Sigmoid colon (tissue), 4 donors: ENCODE results near the gene MRPS7.

Experiments
- POLR2A ChIP-seq, 2 donors: fragments of 450-650 bp; IDR thresholded peaks; one replicate each; pipeline ENCODE4 v1.6.1; 2016; ENCODE audit warnings: antibody characterized with exemption in 2 of 2, mild to moderate bottlenecking in 2 of 2, moderate library complexity in 2 of 2
- POLR2AphosphoS5 ChIP-seq, 4 donors: sonication (generic); formaldehyde crosslinking; IDR thresholded peaks; one replicate each; pipeline ENCODE4 v1.6.1; 2017; ENCODE audit warnings: antibody characterized with exemption in 4 of 4
- TF ChIP-seq, protein P1 (sequence below), 4 experiments: fragments of 450-650 bp in 3 of 4; fragments of 200-600 bp in 1 of 4; IDR thresholded peaks; one replicate each; pipeline ENCODE4 v1.5.1; 2016 to 2019; ENCODE audit warnings: antibody characterized with exemption in 4 of 4, mild to moderate bottlenecking in 3 of 4, moderate library complexity in 2 of 4

DNA sequence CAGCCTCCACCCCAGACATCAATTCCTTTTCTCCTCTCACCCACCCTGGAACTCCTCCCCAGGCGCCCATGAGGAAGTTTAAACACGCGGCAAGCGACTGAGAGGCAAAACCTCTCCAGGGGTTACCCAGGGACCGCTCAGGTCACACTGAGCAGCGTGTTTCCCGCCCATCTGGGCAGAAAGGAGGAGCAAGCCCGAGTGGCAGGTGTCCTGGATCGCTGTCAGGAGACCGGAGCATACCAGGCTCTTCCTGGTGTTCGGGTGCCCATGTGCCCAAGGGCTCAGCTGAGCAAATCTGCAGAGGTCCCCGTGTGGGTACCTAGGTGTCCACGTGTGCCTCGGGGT is 27.1 kb downstream of the MRPS7 start:
- TF ChIP-seq, protein P1, sequence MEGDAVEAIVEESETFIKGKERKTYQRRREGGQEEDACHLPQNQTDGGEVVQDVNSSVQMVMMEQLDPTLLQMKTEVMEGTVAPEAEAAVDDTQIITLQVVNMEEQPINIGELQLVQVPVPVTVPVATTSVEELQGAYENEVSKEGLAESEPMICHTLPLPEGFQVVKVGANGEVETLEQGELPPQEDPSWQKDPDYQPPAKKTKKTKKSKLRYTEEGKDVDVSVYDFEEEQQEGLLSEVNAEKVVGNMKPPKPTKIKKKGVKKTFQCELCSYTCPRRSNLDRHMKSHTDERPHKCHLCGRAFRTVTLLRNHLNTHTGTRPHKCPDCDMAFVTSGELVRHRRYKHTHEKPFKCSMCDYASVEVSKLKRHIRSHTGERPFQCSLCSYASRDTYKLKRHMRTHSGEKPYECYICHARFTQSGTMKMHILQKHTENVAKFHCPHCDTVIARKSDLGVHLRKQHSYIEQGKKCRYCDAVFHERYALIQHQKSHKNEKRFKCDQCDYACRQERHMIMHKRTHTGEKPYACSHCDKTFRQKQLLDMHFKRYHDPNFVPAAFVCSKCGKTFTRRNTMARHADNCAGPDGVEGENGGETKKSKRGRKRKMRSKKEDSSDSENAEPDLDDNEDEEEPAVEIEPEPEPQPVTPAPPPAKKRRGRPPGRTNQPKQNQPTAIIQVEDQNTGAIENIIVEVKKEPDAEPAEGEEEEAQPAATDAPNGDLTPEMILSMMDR (IDR thresholded peaks at IDR 0.05) = no peak
- TF ChIP-seq POLR2A (IDR thresholded peaks at IDR 0.05) = no peak
- no peak for TF ChIP-seq POLR2AphosphoS5 (IDR thresholded peaks at IDR 0.05)
